CD4-positive, alpha-beta memory T cell (primary cell): ENCODE results near the gene HOMER2. TPM values are rescaled to one million over a fixed set of nuclear protein-coding genes. Genes with fewer than 3 reads are reported as not detected.
"Not testable (repeated sequence)": the region's sequence is repeated elsewhere in the genome, so short reads cannot be mapped to it uniquely, and the experiment has no call there.

Experiments
- CTCF ChIA-PET: fragments of 350-600 bp; sonication (Branson Sonifier 250); formaldehyde crosslinking; loops from one replicate; lab custom pipeline; 2021; ENCODE audit warnings: inconsistent platforms; ENCODE audit not compliant: partially characterized antibody; lab: Charles Lee
- POLR2A ChIA-PET: fragments of 350-600 bp; sonication (Branson Sonifier 250); formaldehyde crosslinking; loops from one replicate; lab custom pipeline; 2021; ENCODE audit not compliant: partially characterized antibody; lab: Charles Lee
- DNase-seq, 5 donors: peaks; one replicate each; pipeline versions ENCODE4 v3.0.0 to v3.0.0-alpha.2; 2020 to 2022; ENCODE audit warnings: mixed read lengths in 1 of 5
- H3K27ac ChIP-seq: one replicate; pipeline ENCODE4 v1.7.0; 2013; ENCODE audit warnings: low read depth, low read length
- H3K27me3 ChIP-seq: 2 replicates; pipeline ENCODE4 v1.7.0; 2013; ENCODE audit warnings: mild to moderate bottlenecking, low read length, moderate library complexity; ENCODE audit not compliant: insufficient read depth
- H3K36me3 ChIP-seq: 2 replicates; pipeline ENCODE4 v1.7.0; 2013; ENCODE audit warnings: mild to moderate bottlenecking, low read length, moderate library complexity; ENCODE audit not compliant: insufficient read depth
- H3K4me1 ChIP-seq: 2 replicates; pipeline ENCODE4 v1.7.0; 2013; ENCODE audit warnings: mild to moderate bottlenecking, low read length, moderate library complexity; ENCODE audit not compliant: insufficient read depth
- H3K4me3 ChIP-seq, 2 donors: one replicate each; pipeline ENCODE4 v1.7.0; 2013; ENCODE audit warnings: low read length in 2 of 2, mild to moderate bottlenecking in 1 of 2
- H3K9me3 ChIP-seq, 2 donors: one replicate each; pipeline ENCODE4 v1.7.0; 2013; ENCODE audit warnings: low read length in 2 of 2, control low read depth in 1 of 2; ENCODE audit not compliant: control insufficient read depth in 1 of 2
- H3K27ac Mint-ChIP-seq, 7 donors: one replicate each; pipeline ENCODE4 v1.8.0; 2020 to 2021; ENCODE audit warnings: mixed read lengths in 7 of 7, mild to moderate bottlenecking in 6 of 7, inconsistent platforms in 3 of 7, moderate library complexity in 3 of 7
- H3K27me3 Mint-ChIP-seq, 2 donors: one replicate each; pipeline ENCODE4 v1.8.0; 2020 to 2021; ENCODE audit warnings: mixed read lengths in 2 of 2
- H3K36me3 Mint-ChIP-seq, 2 donors: one replicate each; pipeline ENCODE4 v1.8.0; 2020 to 2021; ENCODE audit warnings: mixed read lengths in 2 of 2, inconsistent platforms in 1 of 2, mild to moderate bottlenecking in 1 of 2
- H3K4me1 Mint-ChIP-seq, 4 donors: one replicate each; pipeline ENCODE4 v1.8.0; 2020 to 2021; ENCODE audit warnings: mixed read lengths in 4 of 4, mild to moderate bottlenecking in 1 of 4
- H3K4me3 Mint-ChIP-seq, 8 donors: one replicate each; pipeline ENCODE4 v1.8.0; 2020 to 2021; ENCODE audit warnings: mixed read lengths in 8 of 8, mild to moderate bottlenecking in 7 of 8, moderate library complexity in 6 of 8, inconsistent platforms in 3 of 8
- H3K9me3 Mint-ChIP-seq, 8 donors: one replicate each; pipeline ENCODE4 v1.8.0; 2020 to 2021; ENCODE audit warnings: mixed read lengths in 8 of 8, mild to moderate bottlenecking in 5 of 8, inconsistent platforms in 3 of 8, moderate library complexity in 1 of 8
- intact Hi-C: fragments of 100-400 bp; cut with micrococcal nuclease; formaldehyde crosslinking; loops from one replicate; pipeline ENCODE4 v1.15.1; 2023
- polyA plus RNA-seq, 2 donors: library from polyadenylated mRNA; unstranded; fragments of 300-500 nt; fragmentation: Illumina TruSeq; gene quantifications; one replicate each; pipeline ENCODE4 v1.2.3, GENCODE V29; 2021
- total RNA-seq, 2 experiments: library from RNA; stranded (reverse); gene quantifications; one replicate each; pipeline ENCODE4 v1.2.3, GENCODE V29; 2021

Gene HOMER2
- total and polyA plus RNA-seq, 4 experiments from 2014 or later: 1.5 to 6.5 (median 6.1) TPM; not detected in 1

GRCh38 chr15:82898961-82899360 is 53.6 kb downstream of the HOMER2 start:
- Mint-ChIP-seq H3K4me3 (no peak overlapping the region), H3K27me3 (peaks cover 2 to 4% of the 10 kb centered on the region in 2 donors), H3K9me3 (no peaks in the 10 kb centered on the region), H3K4me1 (peaks cover 0 to 2% (median 0%) of the 10 kb centered on the region in 4 donors), H3K27ac (no peak overlapping the region), H3K36me3 (no peaks in the 10 kb centered on the region)
- POLR2A ChIA-PET: no interaction called here
- Histone ChIP-seq H3K4me3 (no peak overlapping the region), H3K9me3 (no peaks in the 10 kb centered on the region), H3K27ac (no peak overlapping the region), H3K36me3 (no peaks in the 10 kb centered on the region), H3K27me3 (no peaks in the 10 kb centered on the region), H3K4me1 (no peaks in the 10 kb centered on the region)
- no peak for DNase-seq
- intact Hi-C loops: no loop called here
- CTCF ChIA-PET: no interaction called here

DNA sequence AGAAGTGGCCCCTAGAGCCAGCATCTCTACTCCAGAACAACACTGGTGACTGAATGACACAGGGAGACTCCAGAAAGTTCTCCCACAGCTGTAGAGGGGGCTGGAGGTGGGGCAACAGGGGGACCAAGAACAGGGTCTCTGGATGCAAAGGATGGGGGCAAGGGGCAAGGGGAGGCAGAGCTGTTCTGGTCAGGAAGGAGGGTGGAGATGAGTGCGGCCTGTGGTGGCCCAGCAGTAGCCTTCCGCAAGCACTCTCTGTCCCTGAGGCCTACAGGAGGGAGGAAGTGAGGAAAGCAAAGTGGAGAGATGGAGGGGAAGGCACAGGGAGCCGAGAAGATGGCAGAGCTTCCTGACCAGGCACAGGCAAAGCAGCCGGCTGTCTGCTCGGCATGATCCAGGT is 56.5 kb downstream of the HOMER2 start:
- H3K9me3 ChIP-seq: no peaks in the 10 kb centered on the region
- intact Hi-C loops: no loop called here
- no peak overlapping the region for H3K4me3 ChIP-seq
- CTCF ChIA-PET: no interaction called here
- no peak overlapping the region for H3K4me3 Mint-ChIP-seq
- no peaks in the 10 kb centered on the region for H3K27me3 ChIP-seq
- no peak for DNase-seq
- H3K27me3 Mint-ChIP-seq: peaks cover 5% of the 10 kb centered on the region in 2 donors
- peaks cover 0 to 1% (median 0%) of the 10 kb centered on the region in 4 donors for H3K4me1 Mint-ChIP-seq
- POLR2A ChIA-PET: no interaction called here
- no peaks in the 10 kb centered on the region for H3K9me3 Mint-ChIP-seq
- no peaks in the 10 kb centered on the region for H3K4me1 ChIP-seq
- no peaks in the 10 kb centered on the region for H3K36me3 ChIP-seq
- no peaks in the 10 kb centered on the region for H3K36me3 Mint-ChIP-seq
- no peak overlapping the region for H3K27ac Mint-ChIP-seq
- no peak overlapping the region for H3K27ac ChIP-seq

GRCh38 chr15:82894971-82895520 is 57.5 kb downstream of the HOMER2 start:
- DNase-seq: no peak
- no peaks in the 10 kb centered on the region for H3K36me3 ChIP-seq
- H3K27me3 Mint-ChIP-seq: peaks cover 3 to 4% of the 10 kb centered on the region in 2 donors
- H3K9me3 Mint-ChIP-seq: no peaks in the 10 kb centered on the region
- H3K27ac ChIP-seq: no peak overlapping the region
- peak overlapping the region in 1 of 7 donors; percentile 9 for H3K27ac Mint-ChIP-seq
- H3K27me3 ChIP-seq: no peaks in the 10 kb centered on the region
- H3K9me3 ChIP-seq: no peaks in the 10 kb centered on the region
- H3K4me3 ChIP-seq: no peak overlapping the region
- intact Hi-C loops: no loop called here
- H3K4me3 Mint-ChIP-seq: no peak overlapping the region
- H3K36me3 Mint-ChIP-seq: no peaks in the 10 kb centered on the region
- H3K4me1 Mint-ChIP-seq: no peaks in the 10 kb centered on the region
- H3K4me1 ChIP-seq: no peaks in the 10 kb centered on the region
- CTCF ChIA-PET: no interaction called here
- POLR2A ChIA-PET: no interaction called here

DNA sequence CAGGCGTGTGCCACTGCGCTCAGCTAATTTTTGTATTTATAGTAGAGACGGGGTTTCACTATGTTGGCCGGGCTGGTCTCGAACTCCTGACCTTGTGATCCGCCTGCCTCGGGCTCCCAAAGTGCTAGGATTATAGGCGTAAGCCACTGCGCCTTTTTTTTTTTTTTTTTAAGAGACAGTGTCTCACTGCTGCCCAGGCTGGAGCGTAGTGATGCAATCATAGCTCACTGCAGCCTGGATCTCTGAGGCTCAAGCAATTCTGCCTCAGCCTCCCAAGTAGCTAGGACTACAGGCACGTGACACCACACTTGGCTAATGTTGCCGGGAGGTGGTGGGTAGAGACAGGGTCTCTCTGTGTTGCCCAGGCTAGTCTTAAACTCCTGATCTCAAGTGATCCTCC is 59.0 kb downstream of the HOMER2 start:
- H3K4me1 Mint-ChIP-seq, H3K4me1 ChIP-seq, H3K36me3 Mint-ChIP-seq, H3K27me3 Mint-ChIP-seq, H3K9me3 ChIP-seq, H3K4me3 Mint-ChIP-seq, intact Hi-C loops, H3K27ac Mint-ChIP-seq, DNase-seq, H3K27me3 ChIP-seq, POLR2A ChIA-PET, H3K27ac ChIP-seq, H3K4me3 ChIP-seq, CTCF ChIA-PET, H3K36me3 ChIP-seq, H3K9me3 Mint-ChIP-seq: not testable (repeated sequence)

DNA sequence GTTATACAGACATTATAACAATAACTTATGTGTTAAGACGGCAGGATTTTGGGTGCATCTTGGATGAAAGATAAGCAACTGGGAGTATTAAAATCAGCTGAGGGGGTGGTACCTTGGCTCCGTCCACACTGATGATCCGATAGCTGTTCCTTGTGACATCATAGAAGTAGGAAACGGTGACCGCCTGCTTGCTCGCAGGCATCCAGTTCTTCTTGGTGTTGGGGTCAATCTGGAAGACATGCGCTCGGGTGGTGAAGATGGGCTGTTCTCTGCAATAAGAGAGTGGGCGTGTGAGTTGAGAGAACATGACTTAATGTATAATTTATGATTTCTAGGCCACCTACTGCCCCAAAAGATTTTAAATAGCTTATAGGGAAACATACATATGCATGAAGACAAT is 59.9 kb downstream of the HOMER2 start:
- Histone ChIP-seq H3K4me1 (no peaks in the 10 kb centered on the region), H3K27ac (no peak overlapping the region), H3K27me3 (no peaks in the 10 kb centered on the region), H3K4me3 (no peak overlapping the region), H3K36me3 (no peaks in the 10 kb centered on the region), H3K9me3 (no peaks in the 10 kb centered on the region)
- Mint-ChIP-seq H3K36me3 (no peaks in the 10 kb centered on the region), H3K4me1 (no peaks in the 10 kb centered on the region), H3K4me3 (no peak overlapping the region), H3K27me3 (peaks cover 3 to 4% of the 10 kb centered on the region in 2 donors), H3K27ac (peak overlapping the region in 1 of 7 donors; percentile 27), H3K9me3 (no peaks in the 10 kb centered on the region)
- no peak for DNase-seq
- ChIA-PET CTCF (no interaction called here), POLR2A (interaction anchor here (0.6 kb wide), 1 partner anchor 196 kb away, joined by 3 read pairs; no protein-coding TSS in a partner anchor)
- intact Hi-C loops: no loop called here

GRCh38 chr15:82890995-82891390 is 61.5 kb downstream of the HOMER2 start:
- Mint-ChIP-seq H3K4me1 (no peaks in the 10 kb centered on the region), H3K27me3 (peaks cover 3 to 4% of the 10 kb centered on the region in 2 donors), H3K36me3 (no peaks in the 10 kb centered on the region), H3K27ac (no peak overlapping the region), H3K4me3 (no peak overlapping the region), H3K9me3 (no peaks in the 10 kb centered on the region)
- Histone ChIP-seq H3K4me3 (no peak overlapping the region), H3K9me3 (no peaks in the 10 kb centered on the region), H3K27ac (no peak overlapping the region), H3K4me1 (no peaks in the 10 kb centered on the region), H3K36me3 (no peaks in the 10 kb centered on the region), H3K27me3 (no peaks in the 10 kb centered on the region)
- CTCF ChIA-PET: no interaction called here
- no peak for DNase-seq
- intact Hi-C loops: no loop called here
- POLR2A ChIA-PET: no interaction called here

- CTCF ChIA-PET: no interaction called here
- no peak overlapping the region for H3K4me3 ChIP-seq
- no peaks in the 10 kb centered on the region for H3K36me3 Mint-ChIP-seq
- POLR2A ChIA-PET: no interaction called here
- peaks cover 3 to 4% of the 10 kb centered on the region in 2 donors for H3K27me3 Mint-ChIP-seq
- DNase-seq: no peak
- no peaks in the 10 kb centered on the region for H3K9me3 Mint-ChIP-seq
- H3K36me3 ChIP-seq: no peaks in the 10 kb centered on the region
- intact Hi-C loops: no loop called here
- H3K4me3 Mint-ChIP-seq: no peak overlapping the region
- H3K4me1 ChIP-seq: no peaks in the 10 kb centered on the region
- no peaks in the 10 kb centered on the region for H3K9me3 ChIP-seq
- no peak overlapping the region for H3K27ac Mint-ChIP-seq
- no peaks in the 10 kb centered on the region for H3K27me3 ChIP-seq
- no peaks in the 10 kb centered on the region for H3K4me1 Mint-ChIP-seq
- H3K27ac ChIP-seq: no peak overlapping the region
Measured at GRCh38 chr15:82890338-82890994, 62.1 kb downstream of the HOMER2 start.
